Measurements from ENCODE around the gene STARD10. TPM values are rescaled to one million over a fixed set of nuclear protein-coding genes. Genes with fewer than 3 reads are reported as not detected.

The STARD10 gene
- total and polyA plus RNA-seq, 2 experiments from 2014 or later, result 16.6 to 20.5 TPM

- Histone ChIP-seq H3K4me1 (ENCODE audit: insufficient read depth) (no peaks in the 10 kb centered on the region), H2AFZ (no peak overlapping the region; the same call in 1 of the 2 replicates), H3F3A (replicated peaks; ENCODE audit: low read depth) (0 out of 2 replicates have a peak, but pooled peaks cover 3% of the 10 kb centered on the region), H3K4me3 (no peak overlapping the region; the same call in 1 of the 2 replicates), H3K79me2 (replicated peaks; ENCODE audit: insufficient read depth) (no peaks in the 10 kb centered on the region), H3K27me3 (ENCODE audit: insufficient read depth) (peaks cover 24% of the 10 kb centered on the region), H3K27ac (ENCODE audit: low read depth) (no peak overlapping the region), H4K20me1 (replicated peaks; ENCODE audit: insufficient read depth) (0 out of 2 replicates have a peak, but pooled peaks cover 2% of the 10 kb centered on the region), H3K9me2 (ENCODE audit: insufficient read depth) (no peaks in the 10 kb centered on the region), H3K36me3 (ENCODE audit: insufficient read depth) (no peaks in the 10 kb centered on the region), H3K4me2 (peak overlapping the region; percentile 94; the same call in 1 of the 2 replicates)
- peaks cover 1% of the 10 kb centered on the region; the same call in 1 of the 3 replicates for H3K36me3 Mint-ChIP-seq (ENCODE audit: low read depth)
- DNase-seq (ENCODE audit: low spot score) (no peak), ATAC-seq (no peak)
- H3K9me3 Mint-ChIP-seq, result no peaks in the 10 kb centered on the region; the same call in 2 of the 3 replicates
- TF ChIP-seq POLR2AphosphoS5 (IDR thresholded peaks at IDR 0.05; ENCODE audit: low read depth) (no peak), EZH2 (IDR thresholded peaks at IDR 0.05; ENCODE audit: low read depth, unreplicated experiment) (no peak), ZNF331 (CRISPR knock-in tag; IDR thresholded peaks at IDR 0.05; ENCODE audit: low read depth) (no peak), ZNF114 (CRISPR knock-in tag; IDR thresholded peaks at IDR 0.05) (no peak)
- TF ChIP-seq, protein P1, sequence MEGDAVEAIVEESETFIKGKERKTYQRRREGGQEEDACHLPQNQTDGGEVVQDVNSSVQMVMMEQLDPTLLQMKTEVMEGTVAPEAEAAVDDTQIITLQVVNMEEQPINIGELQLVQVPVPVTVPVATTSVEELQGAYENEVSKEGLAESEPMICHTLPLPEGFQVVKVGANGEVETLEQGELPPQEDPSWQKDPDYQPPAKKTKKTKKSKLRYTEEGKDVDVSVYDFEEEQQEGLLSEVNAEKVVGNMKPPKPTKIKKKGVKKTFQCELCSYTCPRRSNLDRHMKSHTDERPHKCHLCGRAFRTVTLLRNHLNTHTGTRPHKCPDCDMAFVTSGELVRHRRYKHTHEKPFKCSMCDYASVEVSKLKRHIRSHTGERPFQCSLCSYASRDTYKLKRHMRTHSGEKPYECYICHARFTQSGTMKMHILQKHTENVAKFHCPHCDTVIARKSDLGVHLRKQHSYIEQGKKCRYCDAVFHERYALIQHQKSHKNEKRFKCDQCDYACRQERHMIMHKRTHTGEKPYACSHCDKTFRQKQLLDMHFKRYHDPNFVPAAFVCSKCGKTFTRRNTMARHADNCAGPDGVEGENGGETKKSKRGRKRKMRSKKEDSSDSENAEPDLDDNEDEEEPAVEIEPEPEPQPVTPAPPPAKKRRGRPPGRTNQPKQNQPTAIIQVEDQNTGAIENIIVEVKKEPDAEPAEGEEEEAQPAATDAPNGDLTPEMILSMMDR (conservative IDR thresholded peaks at IDR 0.05; ENCODE audit: low read depth in 2 of 2), result no peak
- TF ChIP-seq, protein P2, sequence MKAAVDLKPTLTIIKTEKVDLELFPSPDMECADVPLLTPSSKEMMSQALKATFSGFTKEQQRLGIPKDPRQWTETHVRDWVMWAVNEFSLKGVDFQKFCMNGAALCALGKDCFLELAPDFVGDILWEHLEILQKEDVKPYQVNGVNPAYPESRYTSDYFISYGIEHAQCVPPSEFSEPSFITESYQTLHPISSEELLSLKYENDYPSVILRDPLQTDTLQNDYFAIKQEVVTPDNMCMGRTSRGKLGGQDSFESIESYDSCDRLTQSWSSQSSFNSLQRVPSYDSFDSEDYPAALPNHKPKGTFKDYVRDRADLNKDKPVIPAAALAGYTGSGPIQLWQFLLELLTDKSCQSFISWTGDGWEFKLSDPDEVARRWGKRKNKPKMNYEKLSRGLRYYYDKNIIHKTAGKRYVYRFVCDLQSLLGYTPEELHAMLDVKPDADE (IDR thresholded peaks at IDR 0.05), result no peak
- peak overlapping the region; percentile 42 for H3K4me3 Mint-ChIP-seq
- H3K27me3 Mint-ChIP-seq (ENCODE audit: insufficient read depth, low read depth, poor library complexity), result peaks cover 20% of the 10 kb centered on the region
- peaks cover 18% of the 10 kb centered on the region for H3K4me1 Mint-ChIP-seq
- H3K27ac Mint-ChIP-seq, result no peak overlapping the region
Observed at GRCh38 chr11:72823105-72823804, 29.4 kb upstream of the STARD10 start.

DNA sequence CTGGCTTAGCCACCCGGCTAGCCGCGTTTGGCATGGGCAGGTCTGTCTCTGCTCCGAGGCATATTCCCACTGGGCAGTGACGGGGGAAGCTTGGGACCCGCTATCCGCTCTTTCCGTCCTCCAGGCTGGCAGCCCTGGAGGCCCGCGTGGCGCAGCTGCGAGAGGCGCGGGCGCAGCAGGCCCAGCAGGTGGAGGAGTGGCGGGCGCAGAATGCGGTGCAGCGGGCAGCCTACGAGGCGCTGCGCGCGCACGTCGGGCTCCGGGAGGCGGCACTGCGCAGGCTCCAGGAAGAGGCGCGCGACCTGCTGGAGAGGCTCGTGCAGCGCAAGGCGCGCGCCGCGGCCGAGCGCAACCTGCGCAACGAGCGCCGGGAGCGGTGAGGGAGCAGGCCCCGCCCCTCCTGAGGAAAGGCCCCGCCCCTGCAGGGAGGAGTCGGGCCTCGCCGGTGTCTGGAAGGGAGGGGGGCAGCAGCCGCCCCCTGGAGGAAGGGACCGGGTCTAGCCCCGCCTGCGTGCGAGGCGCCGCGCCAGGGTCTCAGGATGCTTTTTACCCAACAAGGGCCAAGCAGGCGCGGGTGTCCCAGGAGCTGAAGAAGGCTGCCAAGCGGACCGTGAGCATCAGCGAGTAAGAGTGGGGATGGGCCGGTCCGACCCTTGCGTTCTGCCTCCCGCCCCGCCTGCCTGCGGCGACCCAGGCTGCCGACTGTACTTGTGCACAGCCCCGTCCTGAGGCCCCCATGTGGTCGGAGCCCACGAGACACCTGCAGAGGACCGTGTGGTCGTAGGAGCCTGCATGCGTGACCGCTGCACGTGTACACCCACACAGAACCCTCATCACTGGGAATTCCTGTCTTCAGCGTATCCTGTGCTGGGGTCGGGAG lies 28.3 kb upstream of the STARD10 start:
- no peak overlapping the region for H3K27ac ChIP-seq (ENCODE audit: low read depth)
- peak overlapping the region; percentile 74 for H3K4me3 ChIP-seq
- peak overlapping the region; percentile 96 for H2AFZ ChIP-seq
- H3K9me2 ChIP-seq (ENCODE audit: insufficient read depth), result no peaks in the 10 kb centered on the region
- H3K79me2 ChIP-seq (replicated peaks; ENCODE audit: insufficient read depth), result no peaks in the 10 kb centered on the region
- peaks cover 20% of the 10 kb centered on the region for H3K27me3 Mint-ChIP-seq (ENCODE audit: insufficient read depth, low read depth, poor library complexity)
- peak overlapping the region; percentile 94 for H3K4me2 ChIP-seq
- peaks cover 6% of the 10 kb centered on the region; the same call in 1 of the 3 replicates for H3K36me3 Mint-ChIP-seq (ENCODE audit: low read depth)
- H3K4me1 ChIP-seq (ENCODE audit: insufficient read depth), result no peaks in the 10 kb centered on the region
- H3K4me1 Mint-ChIP-seq, result peaks cover 18% of the 10 kb centered on the region
- DNase-seq (ENCODE audit: low spot score), result peak; percentile 96
- peak overlapping the region; percentile 67 for H3K4me3 Mint-ChIP-seq
- 0 out of 2 replicates have a peak, but pooled peaks cover 3% of the 10 kb centered on the region for H3F3A ChIP-seq (replicated peaks; ENCODE audit: low read depth)
- no peaks in the 10 kb centered on the region for H3K36me3 ChIP-seq (ENCODE audit: insufficient read depth)
- no peaks in the 10 kb centered on the region for H4K20me1 ChIP-seq (replicated peaks; ENCODE audit: insufficient read depth)
- no peak overlapping the region for H3K27ac Mint-ChIP-seq
- peaks cover 24% of the 10 kb centered on the region for H3K27me3 ChIP-seq (ENCODE audit: insufficient read depth)
- no peaks in the 10 kb centered on the region; the same call in 2 of the 3 replicates for H3K9me3 Mint-ChIP-seq
- peak; percentile 81 for ATAC-seq
- TF ChIP-seq, protein P3, sequence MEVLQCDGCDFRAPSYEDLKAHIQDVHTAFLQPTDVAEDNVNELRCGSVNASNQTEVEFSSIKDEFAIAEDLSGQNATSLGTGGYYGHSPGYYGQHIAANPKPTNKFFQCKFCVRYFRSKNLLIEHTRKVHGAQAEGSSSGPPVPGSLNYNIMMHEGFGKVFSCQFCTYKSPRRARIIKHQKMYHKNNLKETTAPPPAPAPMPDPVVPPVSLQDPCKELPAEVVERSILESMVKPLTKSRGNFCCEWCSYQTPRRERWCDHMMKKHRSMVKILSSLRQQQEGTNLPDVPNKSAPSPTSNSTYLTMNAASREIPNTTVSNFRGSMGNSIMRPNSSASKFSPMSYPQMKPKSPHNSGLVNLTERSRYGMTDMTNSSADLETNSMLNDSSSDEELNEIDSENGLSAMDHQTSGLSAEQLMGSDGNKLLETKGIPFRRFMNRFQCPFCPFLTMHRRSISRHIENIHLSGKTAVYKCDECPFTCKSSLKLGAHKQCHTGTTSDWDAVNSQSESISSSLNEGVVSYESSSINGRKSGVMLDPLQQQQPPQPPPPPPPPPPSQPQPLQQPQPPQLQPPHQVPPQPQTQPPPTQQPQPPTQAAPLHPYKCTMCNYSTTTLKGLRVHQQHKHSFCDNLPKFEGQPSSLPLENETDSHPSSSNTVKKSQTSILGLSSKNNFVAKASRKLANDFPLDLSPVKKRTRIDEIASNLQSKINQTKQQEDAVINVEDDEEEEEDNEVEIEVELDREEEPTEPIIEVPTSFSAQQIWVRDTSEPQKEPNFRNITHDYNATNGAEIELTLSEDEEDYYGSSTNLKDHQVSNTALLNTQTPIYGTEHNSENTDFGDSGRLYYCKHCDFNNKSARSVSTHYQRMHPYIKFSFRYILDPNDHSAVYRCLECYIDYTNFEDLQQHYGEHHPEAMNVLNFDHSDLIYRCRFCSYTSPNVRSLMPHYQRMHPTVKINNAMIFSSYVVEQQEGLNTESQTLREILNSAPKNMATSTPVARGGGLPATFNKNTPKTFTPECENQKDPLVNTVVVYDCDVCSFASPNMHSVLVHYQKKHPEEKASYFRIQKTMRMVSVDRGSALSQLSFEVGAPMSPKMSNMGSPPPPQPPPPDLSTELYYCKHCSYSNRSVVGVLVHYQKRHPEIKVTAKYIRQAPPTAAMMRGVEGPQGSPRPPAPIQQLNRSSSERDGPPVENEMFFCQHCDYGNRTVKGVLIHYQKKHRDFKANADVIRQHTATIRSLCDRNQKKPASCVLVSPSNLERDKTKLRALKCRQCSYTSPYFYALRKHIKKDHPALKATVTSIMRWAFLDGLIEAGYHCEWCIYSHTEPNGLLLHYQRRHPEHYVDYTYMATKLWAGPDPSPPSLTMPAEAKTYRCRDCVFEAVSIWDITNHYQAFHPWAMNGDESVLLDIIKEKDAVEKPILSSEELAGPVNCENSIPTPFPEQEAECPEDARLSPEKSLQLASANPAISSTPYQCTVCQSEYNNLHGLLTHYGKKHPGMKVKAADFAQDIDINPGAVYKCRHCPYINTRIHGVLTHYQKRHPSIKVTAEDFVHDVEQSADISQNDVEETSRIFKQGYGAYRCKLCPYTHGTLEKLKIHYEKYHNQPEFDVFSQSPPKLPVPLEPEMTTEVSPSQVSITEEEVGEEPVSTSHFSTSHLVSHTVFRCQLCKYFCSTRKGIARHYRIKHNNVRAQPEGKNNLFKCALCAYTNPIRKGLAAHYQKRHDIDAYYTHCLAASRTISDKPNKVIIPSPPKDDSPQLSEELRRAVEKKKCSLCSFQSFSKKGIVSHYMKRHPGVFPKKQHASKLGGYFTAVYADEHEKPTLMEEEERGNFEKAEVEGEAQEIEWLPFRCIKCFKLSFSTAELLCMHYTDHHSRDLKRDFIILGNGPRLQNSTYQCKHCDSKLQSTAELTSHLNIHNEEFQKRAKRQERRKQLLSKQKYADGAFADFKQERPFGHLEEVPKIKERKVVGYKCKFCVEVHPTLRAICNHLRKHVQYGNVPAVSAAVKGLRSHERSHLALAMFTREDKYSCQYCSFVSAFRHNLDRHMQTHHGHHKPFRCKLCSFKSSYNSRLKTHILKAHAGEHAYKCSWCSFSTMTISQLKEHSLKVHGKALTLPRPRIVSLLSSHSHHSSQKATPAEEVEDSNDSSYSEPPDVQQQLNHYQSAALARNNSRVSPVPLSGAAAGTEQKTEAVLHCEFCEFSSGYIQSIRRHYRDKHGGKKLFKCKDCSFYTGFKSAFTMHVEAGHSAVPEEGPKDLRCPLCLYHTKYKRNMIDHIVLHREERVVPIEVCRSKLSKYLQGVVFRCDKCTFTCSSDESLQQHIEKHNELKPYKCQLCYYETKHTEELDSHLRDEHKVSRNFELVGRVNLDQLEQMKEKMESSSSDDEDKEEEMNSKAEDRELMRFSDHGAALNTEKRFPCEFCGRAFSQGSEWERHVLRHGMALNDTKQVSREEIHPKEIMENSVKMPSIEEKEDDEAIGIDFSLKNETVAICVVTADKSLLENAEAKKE (CRISPR knock-in tag; IDR thresholded peaks at IDR 0.05), result no peak
- 0 out of 2 replicates have a peak, but pooled peaks have one; percentile 9 for TF ChIP-seq CREB1 (CRISPR knock-in tag; IDR thresholded peaks at IDR 0.05; ENCODE audit: low read depth)

Measured in GM23338 (cell line).